ENCODE measurements around the gene MTHFD2L.

- TF ChIP-seq CTCF (IDR thresholded peaks at IDR 0.05) (no peak), POLR2A (IDR thresholded peaks at IDR 0.05) (no peak)
These were observed 17.5 kb downstream of the MTHFD2L start for GRCh38 chr4:74175379-74175778.
